ACC112 (cell line): Measurements from ENCODE around the gene IL36RN.

Source experiments
- H2AFZ ChIP-seq: fragments of 200-600 bp; sonication (generic); one replicate; pipeline ENCODE4 v1.6.0; 2017; ENCODE audit warnings: antibody characterized with exemption, low read length; ENCODE audit not compliant: unreplicated experiment
- H3K27ac ChIP-seq: fragments of 200-600 bp; sonication (generic); 2 replicates; pipeline ENCODE4 v1.5.1; 2014; ENCODE audit warnings: low read depth, mild to moderate bottlenecking, antibody characterized with exemption, low read length, moderate library complexity
- H3K27me3 ChIP-seq: fragments of 200-600 bp; sonication (generic); 2 replicates; pipeline ENCODE4 v1.6.1; 2014; ENCODE audit warnings: mild to moderate bottlenecking, antibody characterized with exemption, low read length, moderate library complexity, mixed read lengths; ENCODE audit not compliant: insufficient read depth
- H3K36me3 ChIP-seq: fragments of 200-600 bp; sonication (generic); 2 replicates; pipeline ENCODE4 v1.6.1; 2016; ENCODE audit warnings: mild to moderate bottlenecking, antibody characterized with exemption, low read length, moderate library complexity, mixed read lengths; ENCODE audit not compliant: insufficient read depth
- H3K4me1 ChIP-seq: fragments of 200-600 bp; sonication (generic); one replicate; pipeline ENCODE4 v1.6.1; 2016; ENCODE audit warnings: low read length, mixed read lengths; ENCODE audit not compliant: insufficient read depth, unreplicated experiment, control insufficient read depth
- H3K4me3 ChIP-seq: fragments of 200-600 bp; sonication (generic); 2 replicates; pipeline ENCODE4 v1.5.1; 2014; ENCODE audit warnings: mild to moderate bottlenecking, low read depth, low read length
- H3K79me2 ChIP-seq: fragments of 200-600 bp; sonication (generic); one replicate; pipeline ENCODE4 v1.6.0; 2016; ENCODE audit warnings: low read length; ENCODE audit not compliant: control insufficient read depth, unreplicated experiment, insufficient read depth

Gene IL36RN

GRCh38 chr2:113061241-113061640 lies 2.2 kb downstream of the IL36RN start:
- H3K79me2 ChIP-seq, result no peaks in the 10 kb centered on the region
- H3K4me3 ChIP-seq, result no peak overlapping the region
- peaks cover 44% of the 10 kb centered on the region for H3K27me3 ChIP-seq
- H3K27ac ChIP-seq, result no peak overlapping the region
- H2AFZ ChIP-seq, result no peak overlapping the region
- H3K36me3 ChIP-seq, result no peaks in the 10 kb centered on the region
- no peaks in the 10 kb centered on the region for H3K4me1 ChIP-seq

- Histone ChIP-seq H3K4me1 (no peaks in the 10 kb centered on the region), H3K27ac (no peak overlapping the region), H3K79me2 (no peaks in the 10 kb centered on the region), H3K36me3 (no peaks in the 10 kb centered on the region), H3K4me3 (no peak overlapping the region), H2AFZ (no peak overlapping the region), H3K27me3 (peaks cover 51% of the 10 kb centered on the region)
These were observed 3.1 kb downstream of the IL36RN start for GRCh38 chr2:113061896-113062770.

GRCh38 chr2:113064281-113064680 lies 5.3 kb downstream of the IL36RN start:
- H3K79me2 ChIP-seq, result no peaks in the 10 kb centered on the region
- H2AFZ ChIP-seq, result no peak overlapping the region
- no peak overlapping the region for H3K27ac ChIP-seq
- H3K4me1 ChIP-seq, result no peaks in the 10 kb centered on the region
- no peak overlapping the region for H3K4me3 ChIP-seq
- H3K36me3 ChIP-seq, result no peaks in the 10 kb centered on the region
- H3K27me3 ChIP-seq, result peaks cover 52% of the 10 kb centered on the region

GRCh38 chr2:113064898-113065297 lies 5.9 kb downstream of the IL36RN start:
- Histone ChIP-seq H3K4me3 (no peak overlapping the region), H2AFZ (no peak overlapping the region), H3K27me3 (peaks cover 55% of the 10 kb centered on the region), H3K27ac (no peak overlapping the region), H3K36me3 (no peaks in the 10 kb centered on the region), H3K4me1 (peaks cover 4% of the 10 kb centered on the region), H3K79me2 (no peaks in the 10 kb centered on the region)

- Histone ChIP-seq H3K27me3 (peaks cover 52% of the 10 kb centered on the region), H3K79me2 (no peaks in the 10 kb centered on the region), H2AFZ (no peak within 1 kb of the TSS), H3K4me1 (peaks cover 6% of the 10 kb centered on the region), H3K36me3 (no peaks in the 10 kb centered on the region), H3K27ac (no peak within 1 kb of the TSS), H3K4me3 (no peak within 1 kb of the TSS)
These were observed 8.7 kb downstream of the IL36RN start, which contains the start of gene IL1F10 for GRCh38 chr2:113067681-113068080. Gene IL1F10 (plus strand): TSS chr2:113067970. CDS start chr2:113072739, 4,769 bp downstream.

- Histone ChIP-seq H3K27me3 (peaks cover 52% of the 10 kb centered on the region), H2AFZ (no peak overlapping the region), H3K4me3 (no peak overlapping the region), H3K27ac (no peak overlapping the region), H3K4me1 (peaks cover 6% of the 10 kb centered on the region), H3K36me3 (no peaks in the 10 kb centered on the region), H3K79me2 (no peaks in the 10 kb centered on the region)
These were observed 9.3 kb downstream of the IL36RN start for GRCh38 chr2:113068249-113068648.

- Histone ChIP-seq H3K36me3 (no peaks in the 10 kb centered on the region), H3K27me3 (peaks cover 48% of the 10 kb centered on the region), H2AFZ (no peak overlapping the region), H3K4me1 (peaks cover 6% of the 10 kb centered on the region), H3K79me2 (no peaks in the 10 kb centered on the region), H3K27ac (no peak overlapping the region), H3K4me3 (no peak overlapping the region)
These were observed 9.9 kb downstream of the IL36RN start for GRCh38 chr2:113068706-113069485.

- H3K27me3 ChIP-seq, result peaks cover 44% of the 10 kb centered on the region
- H3K4me1 ChIP-seq, result peaks cover 6% of the 10 kb centered on the region
- H3K79me2 ChIP-seq, result no peaks in the 10 kb centered on the region
- H3K36me3 ChIP-seq, result no peaks in the 10 kb centered on the region
- H2AFZ ChIP-seq, result no peak overlapping the region
- no peak overlapping the region for H3K4me3 ChIP-seq
- H3K27ac ChIP-seq, result no peak overlapping the region
These were observed 10.9 kb downstream of the IL36RN start for GRCh38 chr2:113069676-113070605.

- Histone ChIP-seq H3K4me3 (no peak overlapping the region), H3K4me1 (peaks cover 6% of the 10 kb centered on the region), H3K36me3 (no peaks in the 10 kb centered on the region), H3K79me2 (no peaks in the 10 kb centered on the region), H3K27ac (no peak overlapping the region), H2AFZ (no peak overlapping the region), H3K27me3 (peaks cover 44% of the 10 kb centered on the region)
These were observed 11.6 kb downstream of the IL36RN start for GRCh38 chr2:113070606-113070975.

GRCh38 chr2:113072584-113072983 lies 13.6 kb downstream of the IL36RN start:
- H2AFZ ChIP-seq, result no peak overlapping the region
- no peak overlapping the region for H3K4me3 ChIP-seq
- H3K36me3 ChIP-seq, result no peaks in the 10 kb centered on the region
- peaks cover 6% of the 10 kb centered on the region for H3K4me1 ChIP-seq
- H3K27me3 ChIP-seq, result peaks cover 41% of the 10 kb centered on the region
- no peaks in the 10 kb centered on the region for H3K79me2 ChIP-seq
- no peak overlapping the region for H3K27ac ChIP-seq
